H9 (cell line): ENCODE results near the gene FSTL4. TPM values are rescaled to one million over a fixed set of nuclear protein-coding genes. Genes with fewer than 3 reads are reported as not detected.
A peak's percentile ranks its signal among the peaks of the same experiment; 100 is the strongest.

Experiments
- DNase-seq: peaks from one replicate; pipeline ENCODE4 v3.0.0-alpha.2; 2017
- H2AFZ ChIP-seq: one replicate; pipeline ENCODE4 v1.6.1; 2013; ENCODE audit warnings: mild to moderate bottlenecking, low read length, control low read depth, moderate library complexity
- H2AK5ac ChIP-seq: 2 replicates; pipeline ENCODE4 v1.6.1; 2013; ENCODE audit warnings: low read length, control low read depth, mixed read lengths; ENCODE audit not compliant: insufficient read length
- H2BK120ac ChIP-seq: one replicate; pipeline ENCODE4 v1.6.1; 2013; ENCODE audit warnings: low read depth, mild to moderate bottlenecking, low read length, control low read depth, inconsistent platforms; ENCODE audit not compliant: poor library complexity, severe bottlenecking
- H2BK12ac ChIP-seq: 2 replicates; pipeline ENCODE4 v1.6.1; 2013; ENCODE audit warnings: low read length, control low read depth, mixed read lengths, low read depth; ENCODE audit not compliant: insufficient read length
- H2BK15ac ChIP-seq: 2 replicates; pipeline ENCODE4 v1.6.1; 2013; ENCODE audit warnings: low read depth, low read length, control low read depth
- H2BK20ac ChIP-seq: one replicate; pipeline ENCODE4 v1.6.1; 2013; ENCODE audit warnings: low read depth, mild to moderate bottlenecking, low read length, control low read depth, inconsistent platforms; ENCODE audit not compliant: poor library complexity, severe bottlenecking
- H2BK5ac ChIP-seq: 2 replicates; pipeline ENCODE4 v1.6.1; 2013; ENCODE audit warnings: low read length, control low read depth, mixed read lengths; ENCODE audit not compliant: insufficient read length
- H3K14ac ChIP-seq: 2 replicates; pipeline ENCODE4 v1.6.1; 2013; ENCODE audit warnings: low read length, control low read depth; ENCODE audit not compliant: insufficient read depth
- H3K18ac ChIP-seq: 2 replicates; pipeline ENCODE4 v1.6.1; 2013; ENCODE audit warnings: low read depth, mild to moderate bottlenecking, mixed read lengths, low read length, control low read depth; ENCODE audit not compliant: insufficient read length
- H3K23ac ChIP-seq: 2 replicates; pipeline ENCODE4 v1.6.1; 2013; ENCODE audit warnings: low read length, control low read depth, mixed read lengths, low read depth; ENCODE audit not compliant: insufficient read length
- H3K23me2 ChIP-seq: 2 replicates; pipeline ENCODE4 v1.6.1; 2013; ENCODE audit warnings: low read depth, mild to moderate bottlenecking, mixed read lengths, low read length, control low read depth; ENCODE audit not compliant: insufficient read length, poor library complexity, severe bottlenecking
- H3K27ac ChIP-seq: 2 replicates; pipeline ENCODE4 v1.5.1; 2013; ENCODE audit warnings: low read length, control low read depth, mixed read lengths, low read depth; ENCODE audit not compliant: insufficient read length
- H3K27me3 ChIP-seq: 2 replicates; pipeline ENCODE4 v1.6.1; 2013; ENCODE audit warnings: low read length, control low read depth, inconsistent platforms; ENCODE audit not compliant: insufficient read depth
- H3K4ac ChIP-seq: 2 replicates; pipeline ENCODE4 v1.6.1; 2013; ENCODE audit warnings: low read depth, mild to moderate bottlenecking, control low read depth, inconsistent platforms, low read length, moderate library complexity
- H3K4me1 ChIP-seq: 2 replicates; pipeline ENCODE4 v1.6.1; 2013; ENCODE audit warnings: low read length, control low read depth, inconsistent platforms; ENCODE audit not compliant: insufficient read depth
- H3K4me2 ChIP-seq: 2 replicates; pipeline ENCODE4 v1.6.1; 2013; ENCODE audit warnings: low read length, control low read depth, mixed read lengths; ENCODE audit not compliant: insufficient read length, insufficient read depth
- H3K56ac ChIP-seq: 2 replicates; pipeline ENCODE4 v1.6.1; 2013; ENCODE audit warnings: low read depth, mild to moderate bottlenecking, mixed read lengths, low read length, control low read depth; ENCODE audit not compliant: insufficient read length
- H3K79me1 ChIP-seq: 2 replicates; pipeline ENCODE4 v1.6.1; 2013; ENCODE audit warnings: low read depth, mild to moderate bottlenecking, moderate library complexity, low read length, control low read depth, inconsistent platforms; ENCODE audit not compliant: insufficient read depth, poor library complexity, severe bottlenecking
- H3K79me2 ChIP-seq: 2 replicates; pipeline ENCODE4 v1.6.1; 2013; ENCODE audit warnings: low read length, control low read depth, inconsistent platforms; ENCODE audit not compliant: insufficient read depth
- H3K9ac ChIP-seq: 2 replicates; pipeline ENCODE4 v1.6.1; 2013; ENCODE audit warnings: low read length, control low read depth, mixed read lengths; ENCODE audit not compliant: insufficient read length; ENCODE audit errors: extremely low read depth
- H3K9me3 ChIP-seq: one replicate; pipeline ENCODE4 v1.6.1; 2013; ENCODE audit warnings: low read depth, low read length, inconsistent platforms; ENCODE audit not compliant: control insufficient read depth
- H3T11ph ChIP-seq: one replicate; pipeline ENCODE4 v1.6.1; 2013; ENCODE audit warnings: mild to moderate bottlenecking, low read length, control low read depth, inconsistent platforms
- H4K20me1 ChIP-seq: one replicate; pipeline ENCODE4 v1.6.1; 2013; ENCODE audit not compliant: control insufficient read depth, insufficient read length, insufficient read depth
- H4K5ac ChIP-seq: 2 replicates; pipeline ENCODE4 v1.6.1; 2013; ENCODE audit warnings: low read depth, mild to moderate bottlenecking, mixed read lengths, low read length, control low read depth; ENCODE audit not compliant: insufficient read length
- H4K8ac ChIP-seq: replicated peaks from 2 replicates; pipeline ENCODE4 v1.6.1; 2013; ENCODE audit warnings: low read length, control low read depth, mixed read lengths, low read depth; ENCODE audit not compliant: insufficient read length
- H4K91ac ChIP-seq: 2 replicates; pipeline ENCODE4 v1.6.1; 2013; ENCODE audit warnings: low read depth, mild to moderate bottlenecking, moderate library complexity, mixed read lengths, low read length, control low read depth; ENCODE audit not compliant: insufficient read length
- H3K27ac Mint-ChIP-seq, 3 experiments: 2 replicates in 2 of 3; 3 replicates in 1 of 3; pipeline ENCODE4 v1.8.0; 2020 to 2021; ENCODE audit warnings: mixed read lengths in 3 of 3, mild to moderate bottlenecking in 1 of 3, moderate library complexity in 1 of 3
- H3K27me3 Mint-ChIP-seq: 2 replicates; pipeline ENCODE4 v1.8.0; 2021; ENCODE audit warnings: low read depth, mild to moderate bottlenecking, moderate library complexity, mixed read lengths
- H3K36me3 Mint-ChIP-seq, 3 experiments: 2 replicates in 2 of 3; 3 replicates in 1 of 3; pipeline ENCODE4 v1.8.0; 2020 to 2021; ENCODE audit warnings: low read depth in 3 of 3, mixed read lengths in 3 of 3; ENCODE audit not compliant: insufficient read depth in 1 of 3
- H3K4me1 Mint-ChIP-seq, 2 experiments: 2 replicates each; pipeline ENCODE4 v1.8.0; 2020; ENCODE audit warnings: mixed read lengths in 2 of 2
- H3K4me3 Mint-ChIP-seq, 2 experiments: 2 replicates in 1 of 2; 3 replicates in 1 of 2; pipeline ENCODE4 v1.8.0; 2020 to 2021; ENCODE audit warnings: mild to moderate bottlenecking in 2 of 2, mixed read lengths in 2 of 2, moderate library complexity in 1 of 2
- H3K9me3 Mint-ChIP-seq, 2 experiments: 2 replicates in 1 of 2; 3 replicates in 1 of 2; pipeline ENCODE4 v1.8.0; 2020; ENCODE audit warnings: mild to moderate bottlenecking in 2 of 2, mixed read lengths in 2 of 2, moderate library complexity in 1 of 2
- CTCF ChIP-seq: fragments of 200-600 bp; sonication (generic); conservative IDR thresholded peaks from 3 replicates; pipeline ENCODE4 v1.8.0; 2021; ENCODE audit warnings: antibody characterized with exemption, mild to moderate bottlenecking
- WGBS: extraction: QIAGEN DNeasy Blood & Tissue Kit; methylation state at CpG from one replicate; pipeline ENCODE4 v1.1.7; 2013; ENCODE audit warnings: missing lambda C conversion rate, low lambda C conversion rate, mixed read lengths; ENCODE audit not compliant: insufficient read length; ENCODE audit errors: extremely low coverage; 5-methylcytosine and 5-hydroxymethylcytosine counted together
- total RNA-seq: library from RNA; stranded (reverse); gene quantifications from 2 replicates; pipeline ENCODE4 v1.2.1, GENCODE V29; 2021

FSTL4 gene
- total RNA-seq, 1 experiment from 2014 or later = 5.7 TPM

GRCh38 chr5:133487093-133487492, 125.2 kb downstream of the FSTL4 start:
- Histone ChIP-seq H2BK20ac (no peak overlapping the region), H3T11ph (no peak overlapping the region), H3K79me2 (no peaks in the 10 kb centered on the region), H4K8ac (no peak overlapping the region), H3K23me2 (no peaks in the 10 kb centered on the region), H3K14ac (no peak overlapping the region), H4K20me1 (no peaks in the 10 kb centered on the region), H3K9me3 (no peaks in the 10 kb centered on the region), H3K27me3 (no peaks in the 10 kb centered on the region), H3K56ac (no peak overlapping the region), H3K4ac (no peak overlapping the region), H3K23ac (no peak overlapping the region), H3K79me1 (no peaks in the 10 kb centered on the region), H2BK15ac (no peak overlapping the region), H4K91ac (no peak overlapping the region), H3K27ac (no peak overlapping the region), H3K4me1 (0 out of 2 replicates have a peak, but pooled peaks cover under 1% of the 10 kb centered on the region), H2AK5ac (no peak overlapping the region), H2BK120ac (no peak overlapping the region), H2BK12ac (no peak overlapping the region), H2BK5ac (no peak overlapping the region), H3K18ac (no peak overlapping the region), H3K9ac (no peak overlapping the region), H3K4me2 (no peak overlapping the region), H4K5ac (no peak overlapping the region), H2AFZ (no peak overlapping the region)
- H3K4me1 Mint-ChIP-seq = peaks cover 2 to 4% of the 10 kb centered on the region in 2 experiments; a peak in 3 of 4 replicates
- WGBS = no CpG with 5 or more reads among the region's 4 CpGs
- no peak for DNase-seq
- peak overlapping the region in 1 of 3 experiments; percentile 68; a peak in 1 of 7 replicates for H3K27ac Mint-ChIP-seq
- TF ChIP-seq CTCF = no peak
- H3K36me3 Mint-ChIP-seq = peaks cover 0 to 1% (median 0%) of the 10 kb centered on the region in 3 experiments; a peak in 2 of 7 replicates
- H3K27me3 Mint-ChIP-seq = no peaks in the 10 kb centered on the region
- H3K9me3 Mint-ChIP-seq = peaks cover 4 to 9% of the 10 kb centered on the region in 2 experiments; a peak in 4 of 5 replicates
- H3K4me3 Mint-ChIP-seq = no peak overlapping the region
